HG03159 (cell line): ENCODE results near the gene ROR1.
"Not testable (repeated sequence)": the region's sequence is repeated elsewhere in the genome, so short reads cannot be mapped to it uniquely, and the experiment has no call there.

ENCODE experiments used
- ATAC-seq: cut with Tn5 transposase; IDR thresholded peaks from one replicate; pipeline ENCODE4 v1.9.1; 2021; ENCODE audit warnings: mild to moderate bottlenecking, moderate library complexity; ENCODE audit not compliant: unreplicated experiment

The ROR1 gene

GRCh38 chr1:63821091-63822005 lies 47.5 kb downstream of the ROR1 start:
- no peak for ATAC-seq

GRCh38 chr1:63822540-63822939 lies 48.7 kb downstream of the ROR1 start:
- no peak for ATAC-seq

GRCh38 chr1:63824451-63824850 lies 50.6 kb downstream of the ROR1 start:
- ATAC-seq, result no peak

GRCh38 chr1:63825111-63825510 lies 51.3 kb downstream of the ROR1 start:
- no peak for ATAC-seq

- not testable (repeated sequence) for ATAC-seq
These were observed 52.5 kb downstream of the ROR1 start for GRCh38 chr1:63826246-63826861.

- no peak for ATAC-seq
These were observed 53.8 kb downstream of the ROR1 start for GRCh38 chr1:63827411-63828321.

- peak; percentile 94 for ATAC-seq
These were observed 54.7 kb downstream of the ROR1 start for GRCh38 chr1:63828322-63829044.

GRCh38 chr1:63829349-63830327 lies 55.8 kb downstream of the ROR1 start:
- no peak for ATAC-seq

GRCh38 chr1:63831409-63831808 lies 57.6 kb downstream of the ROR1 start:
- ATAC-seq, result no peak

- ATAC-seq, result no peak
These were observed 59.7 kb downstream of the ROR1 start for GRCh38 chr1:63833363-63834119.

- ATAC-seq, result no peak
These were observed 61.3 kb downstream of the ROR1 start for GRCh38 chr1:63835128-63835527.

GRCh38 chr1:63836374-63836773 lies 62.6 kb downstream of the ROR1 start:
- ATAC-seq, result no peak

GRCh38 chr1:63836830-63837229 lies 63.0 kb downstream of the ROR1 start:
- ATAC-seq, result peak; percentile 42

GRCh38 chr1:63843010-63843409 lies 69.2 kb downstream of the ROR1 start:
- ATAC-seq, result no peak

- no peak for ATAC-seq
These were observed 70.1 kb downstream of the ROR1 start for GRCh38 chr1:63843884-63844283.

GRCh38 chr1:63845346-63845745 lies 71.5 kb downstream of the ROR1 start:
- no peak for ATAC-seq

- no peak for ATAC-seq
These were observed 73.6 kb downstream of the ROR1 start for GRCh38 chr1:63847308-63847910.

GRCh38 chr1:63848733-63849132 lies 74.9 kb downstream of the ROR1 start:
- ATAC-seq, result no peak
